IPS-20b (cell line): ENCODE measurements around the gene VTCN1.

Experiments
- H3K27ac ChIP-seq: one replicate; pipeline ENCODE4 v1.5.1; 2013; ENCODE audit warnings: low read length
- H3K27me3 ChIP-seq: 2 replicates; pipeline ENCODE4 v1.6.1; 2013; ENCODE audit warnings: mild to moderate bottlenecking, low read length, inconsistent platforms; ENCODE audit not compliant: insufficient read depth
- H3K36me3 ChIP-seq: 2 replicates; pipeline ENCODE4 v1.6.1; 2013; ENCODE audit warnings: low read depth, mild to moderate bottlenecking, inconsistent platforms, low read length, moderate library complexity; ENCODE audit not compliant: insufficient read depth
- H3K4me1 ChIP-seq: 2 replicates; pipeline ENCODE4 v1.6.1; 2013; ENCODE audit warnings: mild to moderate bottlenecking, control low read depth, inconsistent platforms, low read length, moderate library complexity; ENCODE audit not compliant: insufficient read depth
- H3K4me3 ChIP-seq: 2 replicates; pipeline ENCODE4 v1.5.1; 2013; ENCODE audit warnings: mild to moderate bottlenecking, low read length, inconsistent platforms
- H3K9ac ChIP-seq: 2 replicates; pipeline ENCODE4 v1.6.1; 2013; ENCODE audit warnings: low read depth, mild to moderate bottlenecking, inconsistent platforms, low read length, moderate library complexity
- H3K9me3 ChIP-seq: 2 replicates; pipeline ENCODE4 v1.6.1; 2013; ENCODE audit warnings: mild to moderate bottlenecking, low read depth, low read length, inconsistent platforms; ENCODE audit not compliant: insufficient read depth

Gene VTCN1

DNA sequence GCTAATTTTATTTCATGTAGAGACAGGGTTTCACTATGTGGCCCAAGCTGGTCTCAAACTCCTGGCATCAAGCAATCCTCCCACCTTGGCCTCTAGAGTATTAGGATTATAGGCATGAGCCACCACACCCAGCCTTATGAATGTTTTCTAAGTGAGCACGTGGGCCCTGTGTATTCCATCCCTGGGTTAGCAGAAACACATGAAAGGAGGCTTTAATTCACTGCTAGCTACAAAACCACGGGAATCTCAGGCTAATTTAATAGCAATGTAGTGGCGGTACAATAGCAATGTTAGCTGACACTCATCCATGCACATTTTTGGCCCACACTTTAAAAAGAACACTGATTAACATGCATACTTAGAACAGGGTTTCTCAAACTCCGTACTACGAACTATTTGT, 32.0 kb downstream of the VTCN1 start:
- H3K9ac ChIP-seq = no peak overlapping the region
- H3K27ac ChIP-seq = no peak overlapping the region
- H3K4me1 ChIP-seq = peaks cover 8% of the 10 kb centered on the region; the same call in 1 of the 2 replicates
- no peaks in the 10 kb centered on the region for H3K36me3 ChIP-seq
- H3K9me3 ChIP-seq = no peaks in the 10 kb centered on the region
- no peak overlapping the region for H3K4me3 ChIP-seq
- H3K27me3 ChIP-seq = no peaks in the 10 kb centered on the region

DNA sequence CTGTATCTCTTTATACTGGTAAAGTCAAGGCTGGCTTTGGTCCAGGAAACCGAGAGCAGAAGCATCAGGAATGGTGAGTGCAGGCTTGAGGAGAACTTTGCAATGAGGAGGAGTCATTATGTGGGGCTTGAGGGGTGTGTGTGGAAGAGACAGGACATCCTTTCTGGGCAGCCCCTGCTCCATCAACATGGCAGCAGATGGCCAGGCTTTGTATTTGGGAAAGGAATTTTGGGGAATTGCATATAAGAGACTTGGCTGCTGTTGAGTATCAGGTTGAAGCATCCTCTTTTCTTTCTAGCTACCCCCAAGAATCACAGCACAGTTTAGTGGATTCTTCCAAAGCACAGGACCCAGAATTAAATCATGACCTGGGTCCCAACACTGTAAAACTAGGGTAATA, 33.4 kb downstream of the VTCN1 start:
- no peaks in the 10 kb centered on the region for H3K27me3 ChIP-seq
- H3K4me1 ChIP-seq = peaks cover 8% of the 10 kb centered on the region; the same call in 1 of the 2 replicates
- H3K9ac ChIP-seq = no peak overlapping the region
- H3K27ac ChIP-seq = no peak overlapping the region
- no peaks in the 10 kb centered on the region for H3K36me3 ChIP-seq
- no peak overlapping the region for H3K4me3 ChIP-seq
- H3K9me3 ChIP-seq = no peaks in the 10 kb centered on the region

- H3K4me1 ChIP-seq = peaks cover 8% of the 10 kb centered on the region; the same call in 1 of the 2 replicates
- H3K27ac ChIP-seq = no peak overlapping the region
- H3K9me3 ChIP-seq = no peaks in the 10 kb centered on the region
- no peak overlapping the region for H3K4me3 ChIP-seq
- H3K36me3 ChIP-seq = no peaks in the 10 kb centered on the region
- no peaks in the 10 kb centered on the region for H3K27me3 ChIP-seq
- no peak overlapping the region for H3K9ac ChIP-seq
Measured at GRCh38 chr1:117176579-117176978, 34.1 kb downstream of the VTCN1 start.

DNA sequence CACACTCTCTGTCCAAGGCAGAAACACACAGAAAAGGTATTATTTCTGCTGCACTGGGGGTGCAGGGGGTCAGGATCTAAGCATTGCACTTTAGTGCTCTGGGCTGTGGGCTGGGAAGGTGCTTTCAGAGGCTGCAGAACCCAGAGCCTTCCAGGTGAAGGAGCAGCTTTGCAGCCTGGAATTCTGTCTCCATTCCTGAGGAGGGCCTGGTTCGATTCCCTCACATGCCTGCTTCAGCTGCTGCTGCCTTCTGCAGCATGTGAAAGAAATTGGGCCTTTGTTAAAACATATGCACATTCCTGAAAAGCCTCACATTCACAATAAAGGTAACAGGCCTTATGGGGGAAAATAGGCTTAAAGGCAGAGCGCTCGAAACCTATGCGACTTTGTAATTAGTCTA, 35.9 kb downstream of the VTCN1 start:
- Histone ChIP-seq H3K27ac (no peak overlapping the region), H3K9me3 (no peaks in the 10 kb centered on the region), H3K36me3 (no peaks in the 10 kb centered on the region), H3K27me3 (no peaks in the 10 kb centered on the region), H3K4me1 (peaks cover 11% of the 10 kb centered on the region), H3K9ac (0 out of 2 replicates have a peak overlapping the region, but pooled peaks have one; percentile 25), H3K4me3 (no peak overlapping the region)

DNA sequence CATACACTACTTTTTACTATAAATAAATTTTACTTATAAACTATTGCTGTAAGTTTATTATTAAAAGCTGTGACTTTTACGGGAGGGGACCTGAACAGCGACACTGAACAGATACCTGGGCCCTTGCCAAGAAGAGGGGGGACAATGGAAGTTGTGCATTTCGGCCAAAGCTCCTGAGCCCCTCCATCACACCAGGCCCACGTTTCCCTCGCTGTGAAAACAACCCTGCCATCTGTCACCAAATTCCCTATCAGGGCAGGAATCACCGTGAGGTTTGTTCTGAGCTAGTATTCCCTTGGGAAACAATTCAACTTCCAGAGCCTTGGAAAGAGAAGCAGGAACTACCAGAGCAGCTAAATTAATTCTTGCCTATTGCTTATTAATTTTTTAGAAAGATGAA, 37.0 kb downstream of the VTCN1 start:
- Histone ChIP-seq H3K9me3 (no peaks in the 10 kb centered on the region), H3K36me3 (no peaks in the 10 kb centered on the region), H3K27me3 (no peaks in the 10 kb centered on the region), H3K4me1 (peaks cover 11% of the 10 kb centered on the region), H3K4me3 (no peak overlapping the region), H3K9ac (no peak overlapping the region), H3K27ac (no peak overlapping the region)

DNA sequence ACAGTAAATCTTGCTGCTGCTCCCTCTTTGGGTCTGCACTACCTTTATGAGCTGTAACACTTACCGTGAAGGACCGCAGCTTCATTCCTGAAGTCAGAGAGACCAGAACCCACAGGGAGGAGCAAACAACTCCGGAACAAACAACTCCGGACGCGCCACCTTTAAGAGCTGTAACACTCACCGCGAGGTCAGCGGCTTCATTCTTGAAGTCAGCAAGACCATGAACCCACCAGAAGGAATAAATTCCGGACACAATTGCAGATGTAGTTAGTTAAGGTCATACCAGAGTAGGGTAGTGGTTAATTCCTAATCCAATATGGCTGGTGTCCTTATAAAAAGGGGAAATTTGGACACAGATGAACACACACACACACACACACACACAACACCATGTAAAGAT, 37.7 kb downstream of the VTCN1 start:
- no peak overlapping the region for H3K4me3 ChIP-seq
- H3K4me1 ChIP-seq = peaks cover 11% of the 10 kb centered on the region
- H3K27me3 ChIP-seq = no peaks in the 10 kb centered on the region
- H3K36me3 ChIP-seq = no peaks in the 10 kb centered on the region
- no peak overlapping the region for H3K27ac ChIP-seq
- H3K9ac ChIP-seq = no peak overlapping the region
- no peaks in the 10 kb centered on the region for H3K9me3 ChIP-seq

DNA sequence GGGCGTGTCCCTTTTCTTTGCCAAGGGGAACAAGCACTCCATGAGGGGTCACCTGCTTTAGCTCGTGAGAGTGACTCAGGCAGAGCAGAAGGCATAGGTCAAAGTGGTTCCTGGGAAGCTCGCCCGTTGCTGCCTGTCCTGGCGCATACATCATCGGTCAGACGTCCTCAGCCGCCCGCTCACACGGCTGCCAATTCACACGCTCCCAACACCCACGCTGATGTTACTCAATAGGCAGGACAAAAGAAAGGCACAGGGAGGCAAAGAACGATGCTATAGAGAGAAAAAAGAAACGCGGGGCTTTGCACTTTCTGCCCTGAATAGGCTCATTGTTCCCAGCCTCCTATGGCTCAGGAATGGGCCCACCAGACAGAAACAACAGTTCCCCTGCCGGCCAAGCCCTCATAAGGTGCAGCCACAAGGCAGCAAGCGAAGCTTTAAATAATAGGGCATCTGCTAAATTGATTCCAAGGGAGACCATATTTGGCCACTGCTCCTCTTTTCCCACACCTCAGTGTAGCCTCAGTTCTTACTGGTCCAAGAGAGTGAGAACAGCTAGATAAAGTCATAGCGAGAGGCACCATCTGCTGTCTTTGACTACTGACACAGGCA, 38.7 kb downstream of the VTCN1 start:
- no peaks in the 10 kb centered on the region for H3K9me3 ChIP-seq
- no peaks in the 10 kb centered on the region for H3K27me3 ChIP-seq
- H3K4me3 ChIP-seq = no peak overlapping the region
- H3K4me1 ChIP-seq = peaks cover 11% of the 10 kb centered on the region
- no peaks in the 10 kb centered on the region for H3K36me3 ChIP-seq
- peak overlapping the region; percentile 39; the same call in 1 of the 2 replicates for H3K9ac ChIP-seq
- peak overlapping the region; percentile 37 for H3K27ac ChIP-seq

DNA sequence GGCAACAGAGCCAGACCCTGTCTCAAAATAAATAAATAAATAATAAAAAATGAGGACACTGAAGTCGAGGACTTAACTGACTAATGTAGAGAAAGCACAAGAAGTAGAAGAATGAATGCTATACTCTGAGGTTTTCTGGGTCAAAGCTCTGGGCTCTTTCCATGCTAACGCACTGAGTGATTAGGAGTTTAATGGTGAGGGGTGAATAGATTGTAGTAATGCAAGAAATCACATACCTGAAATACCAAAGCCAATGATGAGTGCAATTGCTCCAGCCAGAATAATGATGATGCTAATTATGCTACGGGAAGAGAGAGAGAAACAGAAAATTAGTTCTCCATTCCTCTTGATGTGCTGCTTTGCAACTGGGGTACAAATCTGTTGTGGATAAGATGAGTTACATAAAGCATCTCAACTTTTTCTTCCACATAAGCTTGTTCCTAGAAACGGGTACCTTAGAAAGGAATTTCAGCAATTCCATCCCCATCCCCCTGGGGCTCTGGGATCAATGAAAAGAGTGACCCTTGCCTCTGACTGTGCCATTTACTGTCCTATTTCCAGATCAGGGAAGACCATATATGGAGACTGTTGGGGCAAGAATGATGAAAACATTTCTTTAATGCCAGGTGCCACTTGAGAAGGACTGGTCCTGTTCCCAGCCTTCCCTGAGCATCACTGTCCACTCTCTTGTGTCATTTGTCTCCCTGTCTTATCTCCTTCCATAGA, 40.7 kb downstream of the VTCN1 start:
- no peaks in the 10 kb centered on the region for H3K9me3 ChIP-seq
- no peak overlapping the region for H3K9ac ChIP-seq
- no peak overlapping the region for H3K4me3 ChIP-seq
- no peak overlapping the region for H3K27ac ChIP-seq
- H3K36me3 ChIP-seq = no peaks in the 10 kb centered on the region
- peaks cover 7% of the 10 kb centered on the region for H3K4me1 ChIP-seq
- H3K27me3 ChIP-seq = no peaks in the 10 kb centered on the region

- Histone ChIP-seq H3K27me3 (no peaks in the 10 kb centered on the region), H3K36me3 (no peaks in the 10 kb centered on the region), H3K9me3 (no peaks in the 10 kb centered on the region), H3K4me1 (peaks cover 5% of the 10 kb centered on the region), H3K9ac (no peak overlapping the region), H3K27ac (no peak overlapping the region), H3K4me3 (no peak overlapping the region)
Measured at GRCh38 chr1:117167402-117167801, 43.3 kb downstream of the VTCN1 start.

DNA sequence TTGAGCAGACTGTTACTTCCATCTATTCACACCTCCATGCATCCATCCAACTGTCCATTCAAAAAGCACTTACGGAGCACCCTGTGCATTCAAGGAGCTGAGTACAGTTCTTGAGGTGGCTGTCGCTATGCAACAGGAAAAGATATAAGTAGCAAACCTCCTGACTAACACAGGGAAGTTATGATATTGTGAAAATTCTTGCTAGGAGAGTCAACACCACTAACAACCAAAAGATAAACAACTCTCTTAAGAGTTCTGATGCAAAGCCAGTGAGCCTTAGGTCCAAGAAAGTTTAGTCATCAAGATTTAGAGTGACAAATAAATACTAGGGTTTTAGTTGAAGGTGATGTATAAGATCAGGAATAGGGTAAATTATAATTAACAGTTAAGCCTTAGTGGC, 44.7 kb downstream of the VTCN1 start:
- Histone ChIP-seq H3K27me3 (no peaks in the 10 kb centered on the region), H3K36me3 (no peaks in the 10 kb centered on the region), H3K9ac (no peak overlapping the region), H3K9me3 (no peaks in the 10 kb centered on the region), H3K4me1 (peaks cover 8% of the 10 kb centered on the region), H3K4me3 (no peak overlapping the region), H3K27ac (no peak overlapping the region)

DNA sequence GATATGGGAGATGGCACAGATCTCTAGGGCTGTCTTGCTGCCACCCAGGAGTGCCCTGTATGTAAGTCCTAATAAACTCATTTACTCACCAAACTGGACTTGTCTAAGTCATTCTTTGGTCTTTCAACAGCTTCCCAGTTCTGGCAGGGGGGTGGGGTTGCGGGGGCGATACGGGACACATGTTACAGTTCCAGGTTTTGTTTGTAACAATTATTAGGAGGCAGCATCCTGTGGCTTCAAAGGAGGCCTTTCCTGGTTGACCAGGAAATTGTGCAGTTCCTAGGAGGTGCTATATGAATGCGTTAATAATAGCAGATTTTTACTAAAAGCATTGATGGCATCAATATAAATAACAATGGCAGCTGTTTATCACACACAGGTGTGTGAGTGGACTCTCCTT, 46.5 kb downstream of the VTCN1 start:
- H3K27ac ChIP-seq = no peak overlapping the region
- H3K4me1 ChIP-seq = peaks cover 6% of the 10 kb centered on the region; the same call in 1 of the 2 replicates
- H3K27me3 ChIP-seq = no peaks in the 10 kb centered on the region
- no peaks in the 10 kb centered on the region for H3K9me3 ChIP-seq
- no peak overlapping the region for H3K9ac ChIP-seq
- H3K4me3 ChIP-seq = no peak overlapping the region
- no peaks in the 10 kb centered on the region for H3K36me3 ChIP-seq

DNA sequence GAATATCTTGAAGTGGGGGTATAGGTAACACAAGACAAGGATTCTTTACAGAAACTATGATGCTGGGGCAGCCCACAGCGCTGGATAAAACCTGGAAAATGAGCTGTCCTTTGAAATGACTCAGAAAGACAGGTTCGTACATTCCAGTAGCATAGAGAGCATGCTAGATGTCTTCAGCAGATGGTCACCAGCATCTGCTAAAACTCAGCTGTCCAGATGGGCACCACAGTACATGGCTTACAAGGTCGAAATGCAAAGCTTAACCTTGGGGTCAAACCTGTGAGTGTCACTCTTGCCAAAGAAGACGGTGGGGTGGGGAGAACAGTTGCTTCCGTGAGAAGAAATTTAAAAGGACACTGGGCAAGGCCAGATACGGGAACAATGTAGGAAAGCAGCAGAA, 47.9 kb downstream of the VTCN1 start:
- H3K27ac ChIP-seq = no peak overlapping the region
- H3K4me1 ChIP-seq = peaks cover 6% of the 10 kb centered on the region; the same call in 1 of the 2 replicates
- no peak overlapping the region for H3K9ac ChIP-seq

More for the DNA sequence above, 47.9 kb downstream of the VTCN1 start:
- Histone ChIP-seq H3K36me3 (no peaks in the 10 kb centered on the region), H3K9me3 (no peaks in the 10 kb centered on the region), H3K4me3 (no peak overlapping the region), H3K27me3 (no peaks in the 10 kb centered on the region)
